ENCODE data around the gene PRKAA1.
"Not testable (repeated sequence)": the region's sequence is repeated elsewhere in the genome, so short reads cannot be mapped to it uniquely, and the experiment has no call there.

Gene PRKAA1

GRCh38 chr5:40779561-40779960 lies 18.6 kb downstream of the PRKAA1 start:
- no peak for DNase-seq

GRCh38 chr5:40778133-40778532 lies 20.0 kb downstream of the PRKAA1 start:
- no peak for DNase-seq

GRCh38 chr5:40776658-40776977 lies 21.6 kb downstream of the PRKAA1 start:
- DNase-seq, result no peak

GRCh38 chr5:40775846-40776657 lies 22.1 kb downstream of the PRKAA1 start:
- DNase-seq, result no peak

- no peak for DNase-seq
These were observed 22.9 kb downstream of the PRKAA1 start for GRCh38 chr5:40775085-40775845.

- no peak for DNase-seq
These were observed 23.6 kb downstream of the PRKAA1 start for GRCh38 chr5:40774623-40775022.

GRCh38 chr5:40770764-40771163 lies 27.4 kb downstream of the PRKAA1 start:
- DNase-seq, result no peak

- DNase-seq, result no peak
These were observed 35.5 kb downstream of the PRKAA1 start for GRCh38 chr5:40762705-40763104.

- DNase-seq, result no peak
These were observed 40.8 kb downstream of the PRKAA1 start for GRCh38 chr5:40757400-40757799.

- peak; percentile 97 for DNase-seq
These were observed 42.5 kb downstream of the PRKAA1 start, which contains the start of gene TTC33 for GRCh38 chr5:40755407-40756365. Gene TTC33, minus strand, starts transcription at chr5:40755961. Its CDS starts 8,943 bp downstream, at chr5:40747018.

GRCh38 chr5:40755093-40755406 lies 43.1 kb downstream of the PRKAA1 start:
- peak; percentile 86 for DNase-seq

GRCh38 chr5:40754381-40755092 lies 43.6 kb downstream of the PRKAA1 start:
- DNase-seq, result no peak

- no peak for DNase-seq
These were observed 51.5 kb downstream of the PRKAA1 start for GRCh38 chr5:40746703-40747102.

- no peak for DNase-seq
These were observed 54.4 kb downstream of the PRKAA1 start for GRCh38 chr5:40743771-40744170.

- no peak for DNase-seq
These were observed 59.7 kb downstream of the PRKAA1 start for GRCh38 chr5:40738502-40738901.

- no peak for DNase-seq
These were observed 61.9 kb downstream of the PRKAA1 start for GRCh38 chr5:40736103-40736875.

- no peak for DNase-seq
These were observed 62.6 kb downstream of the PRKAA1 start for GRCh38 chr5:40735609-40736008.

GRCh38 chr5:40734986-40735385 lies 63.2 kb downstream of the PRKAA1 start:
- no peak for DNase-seq

- no peak for DNase-seq
These were observed 64.2 kb downstream of the PRKAA1 start for GRCh38 chr5:40733879-40734563.

- DNase-seq, result no peak
These were observed 64.7 kb downstream of the PRKAA1 start for GRCh38 chr5:40733434-40733833.

GRCh38 chr5:40722497-40722911 lies 75.7 kb downstream of the PRKAA1 start:
- DNase-seq, result not testable (repeated sequence)

Measured in right hindlimb (tissue), 1 donor.